NCI-H526 treated with DMSO at 0.1 percent for 48 hours (cell line): ENCODE measurements around the gene SYTL3.
"Not testable (repeated sequence)": the region's sequence is repeated elsewhere in the genome, so short reads cannot be mapped to it uniquely, and the experiment has no call there.

ENCODE experiments used
- DNase-seq: peaks from one replicate; lab custom pipeline; 2025; lab: John Stamatoyannopoulos, UW

The SYTL3 gene

GRCh38 chr6:158773581-158774449 is 124.0 kb downstream of the SYTL3 start:
- no peak for DNase-seq

- no peak for DNase-seq
These were observed 125.0 kb downstream of the SYTL3 start for GRCh38 chr6:158774717-158775449.

GRCh38 chr6:158775832-158776231 is 126.0 kb downstream of the SYTL3 start:
- no peak for DNase-seq

GRCh38 chr6:158776737-158777136 is 126.9 kb downstream of the SYTL3 start:
- no peak for DNase-seq

GRCh38 chr6:158777510-158777909 is 127.7 kb downstream of the SYTL3 start:
- DNase-seq, result no peak

GRCh38 chr6:158778005-158778527 is 128.2 kb downstream of the SYTL3 start:
- no peak for DNase-seq

- no peak for DNase-seq
These were observed 130.5 kb downstream of the SYTL3 start for GRCh38 chr6:158780246-158780884.

GRCh38 chr6:158780988-158781691 is 131.3 kb downstream of the SYTL3 start:
- no peak for DNase-seq

- no peak for DNase-seq
These were observed 132.0 kb downstream of the SYTL3 start for GRCh38 chr6:158781692-158782373.

- no peak for DNase-seq
These were observed 132.7 kb downstream of the SYTL3 start for GRCh38 chr6:158782432-158783166.

- no peak for DNase-seq
These were observed 133.3 kb downstream of the SYTL3 start for GRCh38 chr6:158783167-158783450.

GRCh38 chr6:158783851-158784250 is 134.0 kb downstream of the SYTL3 start:
- DNase-seq, result no peak

GRCh38 chr6:158784505-158784904 is 134.7 kb downstream of the SYTL3 start:
- no peak for DNase-seq

GRCh38 chr6:158785036-158785435 is 135.2 kb downstream of the SYTL3 start:
- no peak for DNase-seq

- no peak for DNase-seq
These were observed 136.9 kb downstream of the SYTL3 start for GRCh38 chr6:158786645-158787304.

- DNase-seq, result no peak
These were observed 137.5 kb downstream of the SYTL3 start for GRCh38 chr6:158787395-158787794.

GRCh38 chr6:158789115-158789917 is 139.5 kb downstream of the SYTL3 start:
- no peak for DNase-seq

- no peak for DNase-seq
These were observed 141.5 kb downstream of the SYTL3 start for GRCh38 chr6:158791274-158791855.

GRCh38 chr6:158792505-158792904 is 142.7 kb downstream of the SYTL3 start:
- not testable (repeated sequence) for DNase-seq
